GM23338 (cell line): ENCODE results near the gene PROX1. TPM values are rescaled to one million over a fixed set of nuclear protein-coding genes. Genes with fewer than 3 reads are reported as not detected.
A peak's percentile ranks its signal among the peaks of the same experiment; 100 is the strongest.

Source experiments
- ATAC-seq: fragments of 200-7000 bp; cut with Tn5 transposase; 3 replicates; pipeline ENCODE4 v1.9.1; 2020
- DNase-seq: peaks from one replicate; pipeline ENCODE4 v3.0.0-alpha.2; 2015; ENCODE audit warnings: low spot score
- H2AFZ ChIP-seq: fragments of 200-600 bp; sonication (generic); 2 replicates; pipeline ENCODE4 v1.8.0; 2016; ENCODE audit warnings: antibody characterized with exemption, mild to moderate bottlenecking, moderate library complexity
- H3F3A ChIP-seq: fragments of 200-600 bp; sonication (generic); replicated peaks from 2 replicates; pipeline ENCODE4 v1.8.0; 2017; ENCODE audit warnings: antibody characterized with exemption, mixed run types, low read depth
- H3K27ac ChIP-seq: fragments of 200-600 bp; sonication (generic); 2 replicates; pipeline ENCODE4 v1.6.1; 2016; ENCODE audit warnings: low read depth
- H3K27me3 ChIP-seq: fragments of 200-600 bp; sonication (generic); 2 replicates; pipeline ENCODE4 v1.8.0; 2016; ENCODE audit warnings: mild to moderate bottlenecking, mixed run types, moderate library complexity; ENCODE audit not compliant: insufficient read depth
- H3K36me3 ChIP-seq: fragments of 200-600 bp; sonication (generic); 2 replicates; pipeline ENCODE4 v1.8.0; 2016; ENCODE audit warnings: mild to moderate bottlenecking; ENCODE audit not compliant: insufficient read depth
- H3K4me1 ChIP-seq: fragments of 200-600 bp; sonication (generic); 2 replicates; pipeline ENCODE4 v1.8.0; 2016; ENCODE audit warnings: mild to moderate bottlenecking, moderate library complexity; ENCODE audit not compliant: insufficient read depth
- H3K4me2 ChIP-seq: fragments of 200-600 bp; sonication (generic); 2 replicates; pipeline ENCODE4 v1.7.1; 2017; ENCODE audit warnings: mixed run types
- H3K4me3 ChIP-seq: fragments of 200-600 bp; sonication (generic); 2 replicates; pipeline ENCODE4 v1.6.1; 2016; ENCODE audit warnings: mixed run types
- H3K79me2 ChIP-seq: fragments of 200-600 bp; sonication (generic); replicated peaks from 2 replicates; pipeline ENCODE4 v1.8.0; 2017; ENCODE audit warnings: mild to moderate bottlenecking; ENCODE audit not compliant: insufficient read depth
- H3K9me2 ChIP-seq: fragments of 200-600 bp; sonication (generic); 2 replicates; pipeline ENCODE4 v1.8.0; 2017; ENCODE audit not compliant: insufficient read depth
- H4K20me1 ChIP-seq: fragments of 200-600 bp; sonication (generic); replicated peaks from 2 replicates; pipeline ENCODE4 v1.8.0; 2017; ENCODE audit warnings: mild to moderate bottlenecking; ENCODE audit not compliant: insufficient read depth
- H3K27ac Mint-ChIP-seq: 2 replicates; pipeline ENCODE4 v1.8.0; 2020; ENCODE audit warnings: inconsistent platforms, mild to moderate bottlenecking, moderate library complexity, mixed read lengths
- H3K27me3 Mint-ChIP-seq: 3 replicates; pipeline ENCODE4 v1.8.0; 2022; ENCODE audit warnings: low read depth, mild to moderate bottlenecking, moderate library complexity, mixed read lengths, inconsistent platforms; ENCODE audit not compliant: insufficient read depth, poor library complexity
- H3K36me3 Mint-ChIP-seq: 3 replicates; pipeline ENCODE4 v1.8.0; 2021; ENCODE audit warnings: low read depth, mild to moderate bottlenecking, inconsistent platforms, moderate library complexity, mixed read lengths
- H3K4me1 Mint-ChIP-seq: 3 replicates; pipeline ENCODE4 v1.8.0; 2020; ENCODE audit warnings: mild to moderate bottlenecking, inconsistent platforms, mixed read lengths
- H3K4me3 Mint-ChIP-seq: 3 replicates; pipeline ENCODE4 v1.8.0; 2021; ENCODE audit warnings: moderate library complexity, mild to moderate bottlenecking, inconsistent platforms, mixed read lengths
- H3K9me3 Mint-ChIP-seq: 3 replicates; pipeline ENCODE4 v1.8.0; 2020; ENCODE audit warnings: moderate library complexity, mild to moderate bottlenecking, inconsistent platforms, mixed read lengths
- CREB1 ChIP-seq: fragments of 250-450 bp; sonication (Bioruptor Pico); IDR thresholded peaks from 2 replicates; pipeline ENCODE4 v1.5.0; 2020; ENCODE audit warnings: low read depth, mild to moderate bottlenecking, moderate library complexity
- EZH2 ChIP-seq: fragments of 200-600 bp; sonication (generic); IDR thresholded peaks from one replicate; pipeline ENCODE4 v1.8.0; 2017; ENCODE audit warnings: antibody characterized with exemption, mild to moderate bottlenecking, low read depth; ENCODE audit not compliant: unreplicated experiment
- EZH2phosphoT487 ChIP-seq: fragments of 200-600 bp; sonication (generic); IDR thresholded peaks from one replicate; pipeline ENCODE4 v1.8.1; 2018; ENCODE audit warnings: antibody characterized with exemption; ENCODE audit not compliant: unreplicated experiment
- JUNB ChIP-seq: IDR thresholded peaks from one replicate; pipeline ENCODE4 v1.6.1; 2016; ENCODE audit warnings: antibody characterized with exemption; ENCODE audit not compliant: unreplicated experiment
- NANOG ChIP-seq: IDR thresholded peaks from 2 replicates; pipeline ENCODE4 v1.6.1; 2016; ENCODE audit warnings: antibody characterized with exemption, borderline replicate concordance
- POLR2AphosphoS5 ChIP-seq: IDR thresholded peaks from 2 replicates; pipeline ENCODE4 v1.6.1; 2016; ENCODE audit warnings: antibody characterized with exemption, low read depth
- STAT1 ChIP-seq: IDR thresholded peaks from one replicate; pipeline ENCODE4 v1.6.1; 2016; ENCODE audit warnings: antibody characterized with exemption; ENCODE audit not compliant: unreplicated experiment
- ZNF114 ChIP-seq: fragments of 250-450 bp; sonication (Bioruptor Pico); IDR thresholded peaks from 2 replicates; pipeline ENCODE4 v1.5.0; 2020; ENCODE audit warnings: mild to moderate bottlenecking, moderate library complexity
- ZNF331 ChIP-seq: fragments of 250-450 bp; sonication (Bioruptor Pico); IDR thresholded peaks from 2 replicates; pipeline ENCODE4 v1.5.0; 2020; ENCODE audit warnings: low read depth, mild to moderate bottlenecking, moderate library complexity
- ZNF462 ChIP-seq: fragments of 250-450 bp; sonication (Bioruptor Pico); IDR thresholded peaks from 2 replicates; pipeline ENCODE4 v1.5.0; 2020; ENCODE audit warnings: mild to moderate bottlenecking, moderate library complexity
- polyA plus RNA-seq: library from polyadenylated mRNA; unstranded; fragments of >200 nt; fragmentation: Nextera tagmentation; extraction: Ambion mirVana; gene quantifications from 2 replicates; pipeline ENCODE4 v1.2.1, GENCODE V29; 2016
- total RNA-seq: library from RNA; depleted of rRNA; stranded (reverse); fragments of >200 nt; shearing (Covaris generic); gene quantifications from 2 replicates; pipeline ENCODE4 v1.2.3, GENCODE V29; 2014
- TF ChIP-seq, protein P1 (sequence below), 2 experiments: fragments of 200-600 bp in 1 of 2; sonication (generic) in 1 of 2; conservative IDR thresholded peaks; 2 replicates each; pipeline versions ENCODE4 v1.5.1 to v1.6.1; 2016 to 2017; ENCODE audit warnings: antibody characterized with exemption in 2 of 2, low read depth in 2 of 2, mild to moderate bottlenecking in 2 of 2, moderate library complexity in 1 of 2
- TF ChIP-seq, protein P2 (sequence below): IDR thresholded peaks from one replicate; pipeline ENCODE4 v1.6.1; 2018; ENCODE audit warnings: antibody characterized with exemption; ENCODE audit not compliant: unreplicated experiment
- TF ChIP-seq, protein P3 (sequence below): IDR thresholded peaks from 2 replicates; pipeline ENCODE4 v1.6.1; 2016; ENCODE audit warnings: antibody characterized with exemption

PROX1 gene
- total and polyA plus RNA-seq, 2 experiments from 2014 or later = 0.49 to 0.66 TPM

GRCh38 chr1:213938776-213939175 lies 49.0 kb upstream of the PROX1 start:
- Histone ChIP-seq H2AFZ (peak overlapping the region; percentile 81; the same call in 1 of the 2 replicates), H3K4me1 (no peaks in the 10 kb centered on the region), H3K27me3 (no peaks in the 10 kb centered on the region), H3F3A (no peaks in the 10 kb centered on the region), H3K36me3 (no peaks in the 10 kb centered on the region), H3K79me2 (no peaks in the 10 kb centered on the region), H3K9me2 (no peaks in the 10 kb centered on the region), H3K4me2 (no peak overlapping the region), H3K27ac (no peak overlapping the region), H4K20me1 (no peaks in the 10 kb centered on the region), H3K4me3 (no peak overlapping the region)
- no peaks in the 10 kb centered on the region for H3K9me3 Mint-ChIP-seq
- no peak overlapping the region for H3K27ac Mint-ChIP-seq
- DNase-seq (no peak), ATAC-seq (no peak)
- peaks cover 5% of the 10 kb centered on the region for H3K27me3 Mint-ChIP-seq
- TF ChIP-seq, protein P1, sequence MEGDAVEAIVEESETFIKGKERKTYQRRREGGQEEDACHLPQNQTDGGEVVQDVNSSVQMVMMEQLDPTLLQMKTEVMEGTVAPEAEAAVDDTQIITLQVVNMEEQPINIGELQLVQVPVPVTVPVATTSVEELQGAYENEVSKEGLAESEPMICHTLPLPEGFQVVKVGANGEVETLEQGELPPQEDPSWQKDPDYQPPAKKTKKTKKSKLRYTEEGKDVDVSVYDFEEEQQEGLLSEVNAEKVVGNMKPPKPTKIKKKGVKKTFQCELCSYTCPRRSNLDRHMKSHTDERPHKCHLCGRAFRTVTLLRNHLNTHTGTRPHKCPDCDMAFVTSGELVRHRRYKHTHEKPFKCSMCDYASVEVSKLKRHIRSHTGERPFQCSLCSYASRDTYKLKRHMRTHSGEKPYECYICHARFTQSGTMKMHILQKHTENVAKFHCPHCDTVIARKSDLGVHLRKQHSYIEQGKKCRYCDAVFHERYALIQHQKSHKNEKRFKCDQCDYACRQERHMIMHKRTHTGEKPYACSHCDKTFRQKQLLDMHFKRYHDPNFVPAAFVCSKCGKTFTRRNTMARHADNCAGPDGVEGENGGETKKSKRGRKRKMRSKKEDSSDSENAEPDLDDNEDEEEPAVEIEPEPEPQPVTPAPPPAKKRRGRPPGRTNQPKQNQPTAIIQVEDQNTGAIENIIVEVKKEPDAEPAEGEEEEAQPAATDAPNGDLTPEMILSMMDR (conservative IDR thresholded peaks at IDR 0.05; ENCODE audit: low read depth in 2 of 2) = no peak
- TF ChIP-seq ZNF114 (CRISPR knock-in tag) (no peak), ZNF462 (no peak), EZH2 (no peak), JUNB (no peak), EZH2phosphoT487 (no peak), CREB1 (CRISPR knock-in tag) (no peak), POLR2AphosphoS5 (no peak), STAT1 (no peak), NANOG (no peak), ZNF331 (CRISPR knock-in tag) (no peak)
- TF ChIP-seq, protein P2, sequence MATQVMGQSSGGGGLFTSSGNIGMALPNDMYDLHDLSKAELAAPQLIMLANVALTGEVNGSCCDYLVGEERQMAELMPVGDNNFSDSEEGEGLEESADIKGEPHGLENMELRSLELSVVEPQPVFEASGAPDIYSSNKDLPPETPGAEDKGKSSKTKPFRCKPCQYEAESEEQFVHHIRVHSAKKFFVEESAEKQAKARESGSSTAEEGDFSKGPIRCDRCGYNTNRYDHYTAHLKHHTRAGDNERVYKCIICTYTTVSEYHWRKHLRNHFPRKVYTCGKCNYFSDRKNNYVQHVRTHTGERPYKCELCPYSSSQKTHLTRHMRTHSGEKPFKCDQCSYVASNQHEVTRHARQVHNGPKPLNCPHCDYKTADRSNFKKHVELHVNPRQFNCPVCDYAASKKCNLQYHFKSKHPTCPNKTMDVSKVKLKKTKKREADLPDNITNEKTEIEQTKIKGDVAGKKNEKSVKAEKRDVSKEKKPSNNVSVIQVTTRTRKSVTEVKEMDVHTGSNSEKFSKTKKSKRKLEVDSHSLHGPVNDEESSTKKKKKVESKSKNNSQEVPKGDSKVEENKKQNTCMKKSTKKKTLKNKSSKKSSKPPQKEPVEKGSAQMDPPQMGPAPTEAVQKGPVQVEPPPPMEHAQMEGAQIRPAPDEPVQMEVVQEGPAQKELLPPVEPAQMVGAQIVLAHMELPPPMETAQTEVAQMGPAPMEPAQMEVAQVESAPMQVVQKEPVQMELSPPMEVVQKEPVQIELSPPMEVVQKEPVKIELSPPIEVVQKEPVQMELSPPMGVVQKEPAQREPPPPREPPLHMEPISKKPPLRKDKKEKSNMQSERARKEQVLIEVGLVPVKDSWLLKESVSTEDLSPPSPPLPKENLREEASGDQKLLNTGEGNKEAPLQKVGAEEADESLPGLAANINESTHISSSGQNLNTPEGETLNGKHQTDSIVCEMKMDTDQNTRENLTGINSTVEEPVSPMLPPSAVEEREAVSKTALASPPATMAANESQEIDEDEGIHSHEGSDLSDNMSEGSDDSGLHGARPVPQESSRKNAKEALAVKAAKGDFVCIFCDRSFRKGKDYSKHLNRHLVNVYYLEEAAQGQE = no peak
- TF ChIP-seq, protein P3, sequence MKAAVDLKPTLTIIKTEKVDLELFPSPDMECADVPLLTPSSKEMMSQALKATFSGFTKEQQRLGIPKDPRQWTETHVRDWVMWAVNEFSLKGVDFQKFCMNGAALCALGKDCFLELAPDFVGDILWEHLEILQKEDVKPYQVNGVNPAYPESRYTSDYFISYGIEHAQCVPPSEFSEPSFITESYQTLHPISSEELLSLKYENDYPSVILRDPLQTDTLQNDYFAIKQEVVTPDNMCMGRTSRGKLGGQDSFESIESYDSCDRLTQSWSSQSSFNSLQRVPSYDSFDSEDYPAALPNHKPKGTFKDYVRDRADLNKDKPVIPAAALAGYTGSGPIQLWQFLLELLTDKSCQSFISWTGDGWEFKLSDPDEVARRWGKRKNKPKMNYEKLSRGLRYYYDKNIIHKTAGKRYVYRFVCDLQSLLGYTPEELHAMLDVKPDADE = no peak
- H3K4me3 Mint-ChIP-seq = no peak overlapping the region
- H3K4me1 Mint-ChIP-seq = peaks cover 8% of the 10 kb centered on the region; the same call in 2 of the 3 replicates
- no peaks in the 10 kb centered on the region for H3K36me3 Mint-ChIP-seq
